Measurements from ENCODE around the gene PSMD8.

The PSMD8 gene

DNA sequence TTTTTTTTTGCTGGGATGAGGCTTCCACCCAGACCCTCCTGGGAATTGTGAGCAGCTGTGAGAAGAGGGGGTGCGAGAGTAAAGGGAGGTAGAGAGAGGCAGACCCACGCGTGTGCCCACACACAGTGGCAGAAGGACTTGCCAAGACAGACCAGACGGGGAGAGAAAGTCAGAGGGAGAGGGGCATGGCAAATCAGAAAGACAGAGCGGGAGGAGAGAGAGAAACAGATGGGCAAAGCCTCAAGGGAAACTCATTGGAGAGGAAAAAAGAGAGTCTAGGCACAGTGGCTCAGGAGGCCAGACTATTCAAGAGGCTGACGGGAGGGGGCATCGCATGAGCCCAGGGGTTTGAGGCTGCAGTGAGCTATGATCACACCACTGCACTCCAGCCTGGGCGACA, 21.8 kb upstream of the PSMD8 start:
- TF ChIP-seq CTCF (IDR thresholded peaks at IDR 0.05; ENCODE audit: borderline replicate concordance, insufficient read depth, low read depth, low read length), result no peak
- H3K4me3 ChIP-seq (ENCODE audit: low read depth, low read length), result no peak overlapping the region

DNA sequence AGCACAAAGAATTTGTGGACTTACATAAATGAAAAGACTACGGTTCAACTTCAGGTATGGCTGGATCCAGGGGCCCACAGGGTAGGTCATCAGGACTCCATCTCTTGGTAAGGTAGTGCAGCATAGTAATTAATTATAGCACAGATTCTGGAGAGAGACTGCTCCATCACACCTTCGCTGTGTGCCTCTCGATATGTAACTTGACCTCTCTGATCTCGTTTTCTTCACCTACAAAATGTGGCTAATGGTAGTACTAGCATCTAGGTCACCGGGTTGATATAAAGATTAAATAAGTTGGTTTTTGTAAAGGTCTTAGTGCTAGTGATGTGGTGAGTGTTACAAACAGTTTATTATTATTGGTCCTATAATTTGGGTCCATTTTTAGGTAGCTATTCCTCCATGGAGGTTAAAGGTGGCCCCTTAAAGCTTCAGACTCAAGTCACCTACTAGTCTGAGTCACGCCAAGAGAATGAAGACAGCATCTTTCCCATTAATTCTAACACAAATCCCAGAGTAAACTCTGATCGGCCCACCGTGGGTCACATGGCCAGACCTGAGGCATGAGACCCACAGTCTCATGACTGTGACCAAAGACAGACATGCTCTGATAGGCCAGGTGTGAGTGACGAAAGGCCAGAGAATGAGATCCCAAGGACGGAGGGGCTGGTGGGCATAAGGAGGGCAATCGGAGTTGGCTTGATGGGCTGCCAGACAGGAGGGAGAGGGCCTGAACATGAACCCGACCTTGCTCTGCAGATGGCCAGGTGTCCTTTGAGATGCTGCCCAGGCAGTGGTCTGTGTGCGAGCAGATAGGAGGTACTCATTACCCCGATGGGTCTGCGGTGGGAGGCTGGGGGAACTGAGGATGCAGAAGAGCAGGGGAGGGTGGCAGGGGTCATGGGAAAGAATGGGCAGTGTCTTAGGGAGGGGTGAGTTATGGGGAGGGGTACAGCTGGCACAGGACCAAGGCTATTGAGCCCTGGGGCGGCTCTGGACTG, 18.3 kb upstream of the PSMD8 start:
- TF ChIP-seq CTCF (IDR thresholded peaks at IDR 0.05; ENCODE audit: borderline replicate concordance, insufficient read depth, low read depth, low read length), result no peak

DNA sequence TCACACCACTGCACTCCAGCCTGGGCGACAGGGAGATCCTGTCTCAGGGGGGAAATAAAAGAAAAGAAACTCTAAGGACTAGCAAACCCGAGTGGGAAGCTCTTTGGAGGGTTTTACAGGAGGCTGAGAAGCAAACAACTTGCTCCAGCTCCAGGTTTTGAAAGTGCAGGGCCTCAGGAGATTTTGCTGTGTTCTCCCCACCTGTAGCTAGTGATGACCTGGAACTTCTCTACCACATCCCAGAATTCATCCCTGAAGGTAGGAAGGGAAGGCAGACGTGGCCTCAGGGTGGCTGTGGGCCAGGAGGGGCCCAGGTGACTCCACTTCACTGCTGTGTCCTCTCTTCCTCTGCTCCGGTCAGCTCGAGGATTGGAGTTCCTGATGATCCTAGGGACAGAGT, 16.3 kb upstream of the PSMD8 start:
- TF ChIP-seq CTCF (IDR thresholded peaks at IDR 0.05; ENCODE audit: borderline replicate concordance, insufficient read depth, low read depth, low read length), result no peak
- no peak overlapping the region for H3K4me3 ChIP-seq (ENCODE audit: low read depth, low read length)

More for the DNA sequence above, 18.3 kb upstream of the PSMD8 start:
- H3K4me3 ChIP-seq (ENCODE audit: low read depth, low read length), result no peak overlapping the region

DNA sequence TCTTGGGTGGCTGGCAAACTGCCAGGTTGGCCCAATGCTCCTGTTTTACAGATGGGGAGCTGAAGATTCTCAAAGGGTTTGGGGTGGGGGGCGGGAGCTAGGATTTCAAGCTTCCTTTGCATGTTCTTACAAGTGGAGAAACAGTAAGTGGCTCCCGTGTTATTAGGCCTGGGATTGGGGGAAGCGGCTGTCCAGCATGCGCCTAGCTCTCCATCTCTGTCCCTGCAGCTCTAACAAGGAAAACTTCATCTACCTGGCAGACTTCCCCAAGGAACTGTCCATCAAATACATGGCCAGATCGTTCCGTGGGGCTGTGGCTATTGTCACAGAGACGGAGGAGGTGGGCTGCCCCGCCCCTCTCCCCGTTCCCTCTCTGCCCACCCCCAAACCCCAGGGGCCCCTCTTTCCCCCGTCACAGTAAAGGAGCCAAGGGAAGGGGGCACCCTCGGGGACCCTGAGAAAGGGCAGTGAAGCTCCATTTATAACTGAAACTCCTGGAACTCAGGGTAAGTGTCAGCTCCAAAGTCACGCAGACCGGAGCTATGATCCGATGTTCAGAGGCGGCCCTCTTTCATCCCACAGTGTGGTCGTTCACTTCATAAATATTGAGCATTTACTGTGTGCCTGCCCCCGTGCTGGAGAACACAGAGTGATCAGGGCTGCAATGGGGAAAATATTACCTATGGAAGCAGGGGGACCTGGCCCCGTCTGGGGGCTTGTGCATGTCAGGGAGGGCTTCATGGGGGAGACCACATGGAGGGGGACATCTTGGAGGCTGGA, 14.9 kb upstream of the PSMD8 start:
- TF ChIP-seq CTCF (IDR thresholded peaks at IDR 0.05; ENCODE audit: borderline replicate concordance, insufficient read depth, low read depth, low read length), result no peak
- no peak overlapping the region for H3K4me3 ChIP-seq (ENCODE audit: low read depth, low read length)

GRCh38 chr19:38360351-38360750, 14.0 kb upstream of the PSMD8 start:
- TF ChIP-seq CTCF (IDR thresholded peaks at IDR 0.05; ENCODE audit: borderline replicate concordance, insufficient read depth, low read depth, low read length), result no peak
- H3K4me3 ChIP-seq (ENCODE audit: low read depth, low read length), result no peak overlapping the region

- TF ChIP-seq CTCF (IDR thresholded peaks at IDR 0.05; ENCODE audit: borderline replicate concordance, insufficient read depth, low read depth, low read length), result no peak
- H3K4me3 ChIP-seq (ENCODE audit: low read depth, low read length), result peak overlapping the region; percentile 46
Observed at GRCh38 chr19:38360839-38361631, 13.3 kb upstream of the PSMD8 start.

Data from GM12875 (cell line).